DND-41 (cell line): ENCODE results near the gene DAPP1.
"Not testable (repeated sequence)": the region's sequence is repeated elsewhere in the genome, so short reads cannot be mapped to it uniquely, and the experiment has no call there.

Experiments used
- ATAC-seq: fragments of 200-7000 bp; cut with Tn5 transposase; 3 replicates; pipeline ENCODE4 v1.9.1; 2021; ENCODE audit warnings: low read depth; ENCODE audit not compliant: insufficient read depth
- DNase-seq: peaks from one replicate; pipeline ENCODE4 v3.0.0-alpha.2; 2020
- H2AFZ ChIP-seq: 2 replicates; pipeline ENCODE4 v1.6.0; 2012; ENCODE audit warnings: low read depth, low read length
- H3K27ac ChIP-seq: 2 replicates; pipeline ENCODE4 v1.5.1; 2012; ENCODE audit warnings: low read length, inconsistent platforms
- H3K27me3 ChIP-seq: fragments of 200-600 bp; sonication (generic); 2 replicates; pipeline ENCODE4 v1.6.0; 2012; ENCODE audit warnings: low read length, mild to moderate bottlenecking, inconsistent platforms; ENCODE audit not compliant: insufficient read depth, poor library complexity
- H3K36me3 ChIP-seq: 2 replicates; pipeline ENCODE4 v1.5.1; 2012; ENCODE audit warnings: low read length, inconsistent platforms; ENCODE audit not compliant: insufficient read depth
- H3K4me1 ChIP-seq: 2 replicates; pipeline ENCODE4 v1.5.1; 2012; ENCODE audit warnings: mild to moderate bottlenecking, low read length; ENCODE audit not compliant: insufficient read depth
- H3K4me2 ChIP-seq: 2 replicates; pipeline ENCODE4 v1.6.0; 2012; ENCODE audit warnings: mild to moderate bottlenecking, moderate library complexity, low read length, inconsistent platforms; ENCODE audit not compliant: insufficient read depth
- H3K4me3 ChIP-seq, 2 experiments: fragments of 200-600 bp in 1 of 2; shearing (Covaris generic) in 1 of 2; 2 replicates each; pipeline ENCODE4 v1.5.1; 2012 to 2016; ENCODE audit warnings: inconsistent platforms in 2 of 2, low read length in 2 of 2, mild to moderate bottlenecking in 2 of 2, low read depth in 1 of 2, moderate library complexity in 1 of 2
- H3K79me2 ChIP-seq: 2 replicates; pipeline ENCODE4 v1.6.0; 2012; ENCODE audit warnings: low read length, inconsistent platforms; ENCODE audit not compliant: insufficient read depth
- H3K9ac ChIP-seq: 2 replicates; pipeline ENCODE4 v1.6.0; 2012; ENCODE audit warnings: low read depth, mild to moderate bottlenecking, inconsistent platforms, low read length, moderate library complexity
- H3K9me3 ChIP-seq: 2 replicates; pipeline ENCODE4 v1.5.1; 2012; ENCODE audit warnings: low read length, moderate library complexity, mild to moderate bottlenecking, inconsistent platforms; ENCODE audit not compliant: insufficient read depth, severe bottlenecking
- H4K20me1 ChIP-seq: 2 replicates; pipeline ENCODE4 v1.6.0; 2012; ENCODE audit warnings: low read length; ENCODE audit not compliant: insufficient read depth
- EZH2 ChIP-seq: IDR thresholded peaks from 3 replicates; pipeline ENCODE4 v1.6.1; 2012; ENCODE audit warnings: borderline replicate concordance, low read depth, mild to moderate bottlenecking, moderate library complexity, low read length, inconsistent platforms; ENCODE audit not compliant: severe bottlenecking
- TF ChIP-seq, protein P1 (sequence below): IDR thresholded peaks from 2 replicates; pipeline ENCODE4 v1.5.1; 2012; ENCODE audit warnings: borderline replicate concordance, low read length, moderate library complexity, mild to moderate bottlenecking; ENCODE audit not compliant: poor library complexity, severe bottlenecking; ENCODE audit errors: extremely low read depth

DAPP1 gene

DNA sequence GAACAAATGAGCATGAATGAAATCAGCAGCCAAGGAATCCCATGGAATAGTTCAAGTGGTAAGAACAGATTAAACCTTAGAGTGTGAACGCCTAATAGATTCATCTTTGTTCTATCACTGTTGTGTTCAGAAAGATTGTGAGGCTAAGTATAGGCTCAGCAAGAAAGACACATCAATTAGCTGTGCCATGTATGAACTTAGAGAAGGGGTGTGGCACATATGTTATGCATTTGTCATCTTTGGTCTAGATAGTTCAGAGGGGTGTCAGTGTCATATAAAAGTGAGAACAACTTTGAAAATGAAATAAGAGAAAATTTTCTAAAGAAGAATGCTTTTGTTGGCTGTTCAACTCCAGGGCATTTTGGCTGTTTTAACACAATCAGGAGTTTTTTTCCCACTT lies 9.4 kb downstream of the DAPP1 start:
- DNase-seq (no peak), ATAC-seq (no peak)
- no peaks in the 10 kb centered on the region for H3K36me3 ChIP-seq
- H3K27ac ChIP-seq: no peak overlapping the region
- no peak overlapping the region for H3K4me2 ChIP-seq
- no peaks in the 10 kb centered on the region for H3K79me2 ChIP-seq
- H4K20me1 ChIP-seq: no peaks in the 10 kb centered on the region
- TF ChIP-seq, protein P1, sequence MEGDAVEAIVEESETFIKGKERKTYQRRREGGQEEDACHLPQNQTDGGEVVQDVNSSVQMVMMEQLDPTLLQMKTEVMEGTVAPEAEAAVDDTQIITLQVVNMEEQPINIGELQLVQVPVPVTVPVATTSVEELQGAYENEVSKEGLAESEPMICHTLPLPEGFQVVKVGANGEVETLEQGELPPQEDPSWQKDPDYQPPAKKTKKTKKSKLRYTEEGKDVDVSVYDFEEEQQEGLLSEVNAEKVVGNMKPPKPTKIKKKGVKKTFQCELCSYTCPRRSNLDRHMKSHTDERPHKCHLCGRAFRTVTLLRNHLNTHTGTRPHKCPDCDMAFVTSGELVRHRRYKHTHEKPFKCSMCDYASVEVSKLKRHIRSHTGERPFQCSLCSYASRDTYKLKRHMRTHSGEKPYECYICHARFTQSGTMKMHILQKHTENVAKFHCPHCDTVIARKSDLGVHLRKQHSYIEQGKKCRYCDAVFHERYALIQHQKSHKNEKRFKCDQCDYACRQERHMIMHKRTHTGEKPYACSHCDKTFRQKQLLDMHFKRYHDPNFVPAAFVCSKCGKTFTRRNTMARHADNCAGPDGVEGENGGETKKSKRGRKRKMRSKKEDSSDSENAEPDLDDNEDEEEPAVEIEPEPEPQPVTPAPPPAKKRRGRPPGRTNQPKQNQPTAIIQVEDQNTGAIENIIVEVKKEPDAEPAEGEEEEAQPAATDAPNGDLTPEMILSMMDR: no peak
- no peak for TF ChIP-seq EZH2
- H3K9me3 ChIP-seq: no peaks in the 10 kb centered on the region
- H3K9ac ChIP-seq: no peak overlapping the region
- peaks cover 3% of the 10 kb centered on the region for H3K27me3 ChIP-seq
- H3K4me1 ChIP-seq: no peaks in the 10 kb centered on the region
- H3K4me3 ChIP-seq: no peak overlapping the region
- H2AFZ ChIP-seq: no peak overlapping the region

DNA sequence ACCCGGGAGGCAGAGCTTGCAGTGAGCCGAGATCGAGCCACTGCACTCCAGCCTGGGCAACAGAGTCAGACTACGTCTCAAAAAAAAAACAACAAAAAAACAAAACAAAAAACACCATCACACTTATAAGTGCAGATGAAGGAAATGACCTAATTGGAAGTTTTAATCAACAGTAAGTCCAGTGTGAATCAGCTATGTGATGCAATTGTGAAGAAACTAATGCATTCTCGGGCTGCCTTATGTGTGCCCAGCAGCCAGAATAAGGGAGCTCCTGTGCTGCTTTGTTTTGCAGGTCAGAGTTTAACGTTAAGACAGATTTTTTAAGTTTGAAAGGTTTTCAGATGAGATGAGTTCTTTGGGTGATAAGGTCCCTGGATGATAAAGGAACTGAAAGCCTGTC lies 10.8 kb downstream of the DAPP1 start:
- TF ChIP-seq, protein P1: no peak
- TF ChIP-seq EZH2: no peak
- ATAC-seq (no peak), DNase-seq (no peak)
- H3K36me3 ChIP-seq: no peaks in the 10 kb centered on the region
- no peaks in the 10 kb centered on the region for H4K20me1 ChIP-seq
- H3K27ac ChIP-seq: no peak overlapping the region
- no peak overlapping the region for H2AFZ ChIP-seq
- no peaks in the 10 kb centered on the region for H3K79me2 ChIP-seq
- no peak overlapping the region for H3K4me3 ChIP-seq
- H3K9me3 ChIP-seq: no peaks in the 10 kb centered on the region
- no peak overlapping the region for H3K4me2 ChIP-seq
- peaks cover 3% of the 10 kb centered on the region for H3K27me3 ChIP-seq
- H3K9ac ChIP-seq: no peak overlapping the region
- no peaks in the 10 kb centered on the region for H3K4me1 ChIP-seq

DNA sequence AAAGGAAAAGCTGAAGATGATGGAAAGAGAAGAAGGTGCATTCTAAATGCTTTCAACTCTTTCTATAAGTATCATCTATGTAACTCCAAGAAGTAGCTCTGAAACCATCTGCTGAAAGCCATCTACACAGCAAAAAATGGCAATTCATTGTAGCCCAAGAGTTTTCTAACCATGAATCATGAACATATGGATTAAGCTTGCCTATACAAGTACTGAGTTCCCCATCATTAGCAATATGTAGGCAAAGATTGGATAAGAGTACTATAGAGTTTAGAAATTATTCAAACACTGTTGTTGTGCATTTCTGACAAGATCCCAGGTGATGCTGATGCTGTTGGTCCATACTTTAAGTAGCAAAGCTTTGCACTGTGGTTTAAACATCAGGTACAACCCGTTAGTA lies 11.2 kb downstream of the DAPP1 start:
- TF ChIP-seq, protein P1: no peak
- TF ChIP-seq EZH2: no peak
- Histone ChIP-seq H3K27me3 (peaks cover 3% of the 10 kb centered on the region), H3K4me3 (no peak overlapping the region), H3K9me3 (no peaks in the 10 kb centered on the region), H3K79me2 (no peaks in the 10 kb centered on the region), H2AFZ (no peak overlapping the region), H3K4me1 (no peaks in the 10 kb centered on the region), H4K20me1 (no peaks in the 10 kb centered on the region), H3K27ac (no peak overlapping the region), H3K9ac (no peak overlapping the region), H3K36me3 (no peaks in the 10 kb centered on the region), H3K4me2 (no peak overlapping the region)
- no peak for DNase-seq
- no peak for ATAC-seq

DNA sequence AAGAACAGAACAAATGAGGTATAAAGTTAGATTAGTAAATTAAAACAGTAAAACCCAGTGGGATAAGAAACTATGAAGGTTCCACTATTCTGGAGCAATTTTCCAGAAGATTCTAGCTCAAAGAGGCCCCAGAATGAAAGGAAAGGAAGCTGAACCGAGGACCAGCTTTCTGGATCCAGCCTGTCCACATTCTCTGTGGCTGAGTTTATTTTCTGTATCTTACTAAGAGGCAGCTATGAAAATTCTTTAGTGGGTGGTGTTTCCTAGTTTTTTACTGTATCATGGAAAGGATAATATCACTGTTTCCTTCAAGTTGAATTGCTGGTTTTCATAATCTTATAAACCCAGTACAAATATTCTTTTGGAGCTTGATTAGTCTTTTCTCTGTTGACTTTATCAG lies 11.8 kb downstream of the DAPP1 start:
- H3K4me1 ChIP-seq: no peaks in the 10 kb centered on the region
- H3K79me2 ChIP-seq: no peaks in the 10 kb centered on the region
- H2AFZ ChIP-seq: no peak overlapping the region
- H3K36me3 ChIP-seq: no peaks in the 10 kb centered on the region
- TF ChIP-seq EZH2: no peak
- TF ChIP-seq, protein P1: no peak
- no peaks in the 10 kb centered on the region for H4K20me1 ChIP-seq
- no peak for ATAC-seq
- no peak for DNase-seq
- no peak overlapping the region for H3K27ac ChIP-seq
- no peak overlapping the region for H3K4me3 ChIP-seq
- peaks cover 3% of the 10 kb centered on the region for H3K27me3 ChIP-seq
- no peak overlapping the region for H3K4me2 ChIP-seq
- H3K9me3 ChIP-seq: no peaks in the 10 kb centered on the region
- H3K9ac ChIP-seq: no peak overlapping the region

DNA sequence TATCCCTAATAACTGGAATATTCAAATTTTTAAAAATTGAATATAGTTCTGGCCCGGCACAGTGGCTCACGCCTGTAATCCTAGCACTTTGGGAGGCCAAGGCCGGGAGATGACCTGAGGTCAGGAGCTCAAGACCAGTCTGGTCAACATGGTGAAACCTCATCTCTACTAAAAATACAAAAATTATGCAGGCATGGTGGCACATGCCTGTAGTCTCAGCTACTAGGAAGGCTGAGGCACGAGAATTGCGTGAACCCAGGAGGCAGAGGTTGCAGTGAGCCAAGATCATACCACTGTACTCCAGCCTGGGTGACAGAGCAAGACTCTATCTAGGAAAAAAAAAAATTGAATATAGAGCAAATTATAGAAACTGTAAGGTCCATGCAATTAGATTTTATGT lies 13.4 kb downstream of the DAPP1 start:
- H3K9ac ChIP-seq, H3K27ac ChIP-seq, ATAC-seq, H3K9me3 ChIP-seq, H3K27me3 ChIP-seq, H3K79me2 ChIP-seq, H3K4me3 ChIP-seq, H3K36me3 ChIP-seq, H4K20me1 ChIP-seq, DNase-seq, H3K4me2 ChIP-seq, H2AFZ ChIP-seq, H3K4me1 ChIP-seq: not testable (repeated sequence)
